Dermis lymphatic vessel endothelial cell (primary cell): ENCODE data around the gene CPEB1. TPM values are rescaled to one million over a fixed set of nuclear protein-coding genes. Genes with fewer than 3 reads are reported as not detected.

Experiments
- total RNA-seq: library from RNA; depleted of rRNA; stranded (reverse); fragments of >200 nt; gene quantifications from 2 replicates; pipeline ENCODE4 v1.2.1, GENCODE V29; 2014

The CPEB1 gene
- under 0.01 and 0.17 TPM in 2 replicates for total RNA-seq

DNA sequence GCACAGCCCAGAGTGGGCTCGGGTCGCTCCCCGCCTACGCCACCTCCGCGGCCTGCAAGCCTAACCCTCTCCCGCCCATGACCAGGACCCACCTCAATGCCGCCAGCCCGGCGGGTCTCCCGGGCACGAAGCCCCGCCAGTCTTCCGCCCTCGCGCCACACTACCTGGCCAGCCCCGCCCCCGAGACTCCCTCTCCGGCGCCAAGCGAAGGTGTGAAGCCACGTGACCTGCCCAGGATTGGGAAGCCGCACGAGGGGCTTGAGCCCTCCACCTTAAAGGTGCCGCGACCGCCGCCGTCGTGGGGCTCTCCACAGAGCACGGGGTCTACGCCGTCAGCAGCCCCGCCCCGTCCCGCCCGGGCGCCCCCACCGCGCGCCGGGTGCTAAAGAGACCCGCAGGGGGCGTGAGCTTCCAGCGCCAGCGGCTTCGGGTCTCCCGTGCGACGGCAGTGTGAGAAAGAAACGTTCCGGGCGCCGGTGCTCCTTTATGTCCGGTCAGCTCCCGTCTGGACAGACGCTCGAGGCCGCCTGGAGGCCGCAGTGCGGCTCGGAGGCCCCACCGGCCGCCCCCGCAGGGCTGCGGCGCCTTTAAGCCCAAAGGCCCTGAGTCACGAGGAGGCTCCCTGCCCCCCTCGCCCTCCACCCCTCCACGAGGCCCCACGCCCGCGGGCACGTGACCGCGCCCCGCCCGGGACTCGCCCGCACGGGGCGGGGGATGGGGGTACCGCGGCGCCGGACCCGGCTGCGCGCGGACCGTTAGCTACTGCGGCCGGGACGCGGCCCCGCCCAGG lies at the start of gene CPEB1:
TSS of gene CPEB1 (minus strand) at position 319 of the 790 bp plus-strand sequence. CDS start 18,904 bp downstream, outside the sequence.

GRCh38 chr15:82540055-82540983 lies 106.8 kb downstream of the CPEB1 start, which contains the start of gene RPS17:
RPS17 (minus strand) TSS chr15:82540457; CDS start chr15:82540428, 29 bp downstream.

Other genes with a start within 250 kb of the CPEB1 start
- gene GOLGA6L9, start 217.5 kb downstream of the CPEB1 start, total RNA-seq = 0.43 and 1.4 TPM in 2 replicates
- gene RPS17, start 106.9 kb downstream of the CPEB1 start, total RNA-seq = 2,080 and 2,652 TPM in 2 replicates
- not detected in 2 replicates for gene AP3B2, start 62.5 kb upstream of the CPEB1 start, total RNA-seq
- gene FSD2, start 158.7 kb upstream of the CPEB1 start, total RNA-seq = not detected in 2 replicates
- gene WHAMM, start 162.3 kb upstream of the CPEB1 start, total RNA-seq = 6.1 and 6.2 TPM in 2 replicates